Right renal cortex interstitium (tissue), 3 donors: ENCODE data around the gene THADA. TPM values are rescaled to one million over a fixed set of nuclear protein-coding genes. Genes with fewer than 3 reads are reported as not detected.

ENCODE experiments used
- DNase-seq, 3 donors: peaks; one replicate each; pipeline ENCODE4 v3.0.0-alpha.2; 2013; ENCODE audit warnings: low read depth in 3 of 3, low spot score in 2 of 3
- polyA plus RNA-seq, 3 donors: library from polyadenylated mRNA; unstranded; fragments of 120-200 nt; gene quantifications; one replicate each; pipeline ENCODE4 v1.2.1, GENCODE V29; 2013; ENCODE audit not compliant: insufficient read length in 3 of 3

Gene THADA
- polyA plus RNA-seq, 3 donors = 33.6 to 35.1 (median 34.5) TPM

GRCh38 chr2:43184339-43184895 lies 411.4 kb downstream of the THADA start:
- no peak for DNase-seq

DNA sequence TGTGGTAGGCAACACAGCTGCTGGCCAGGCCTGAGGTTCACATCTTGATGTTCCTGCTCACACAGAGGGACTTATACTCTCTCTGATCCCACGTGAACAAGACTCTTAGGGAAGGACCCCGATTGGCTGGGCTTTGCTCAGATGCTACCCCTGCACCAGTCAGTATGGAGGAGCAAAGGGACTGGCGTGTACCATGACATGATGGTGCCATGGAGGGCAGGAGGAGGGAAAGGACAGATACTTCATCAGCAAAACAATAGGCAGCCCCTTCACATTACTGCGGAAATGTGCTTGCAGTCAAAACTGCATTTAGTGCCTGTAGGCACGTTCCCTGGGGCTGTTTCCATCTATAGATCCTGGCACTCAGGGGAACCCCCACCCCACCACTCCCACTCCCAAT lies 412.1 kb downstream of the THADA start:
- DNase-seq = no peak

- no peak for DNase-seq
Measured at GRCh38 chr2:43180897-43181296, 414.9 kb downstream of the THADA start.

Other genes with a start within 250 kb of the THADA start
- 10 to 100 TPM; 18.9 to 29.2 (median 20.1) TPM for gene PLEKHH2, start 41.2 kb upstream of the THADA start, polyA plus RNA-seq
- 1 to 10 TPM; 2.8 to 5.2 (median 4.8) TPM for gene C1GALT1C1L, start 80.4 kb upstream of the THADA start, polyA plus RNA-seq
- 10 to 100 TPM; 77.1 to 99.1 (median 84.2) TPM for gene DYNC2LI1, start 178.0 kb upstream of the THADA start, polyA plus RNA-seq
- under 1 TPM; 0.31 to 0.55 (median 0.50) TPM for gene ABCG5, start 242.8 kb upstream of the THADA start, polyA plus RNA-seq
- gene ABCG8, start 242.9 kb upstream of the THADA start, polyA plus RNA-seq = 1 to 10 TPM in 1 of 3 donors, under 1 TPM in 2; 0.75 to 1.2 (median 0.79) TPM